Neuronal stem cell (in vitro differentiated cells): Measurements from ENCODE around the gene ALG10B. TPM values are rescaled to one million over a fixed set of nuclear protein-coding genes. Genes with fewer than 3 reads are reported as not detected.

Experiments used
- DNase-seq: peaks from one replicate; pipeline ENCODE4 v3.0.0-alpha.2; 2013; ENCODE audit warnings: low spot score
- H2AFZ ChIP-seq: one replicate; pipeline ENCODE4 v1.6.1; 2013; ENCODE audit warnings: mild to moderate bottlenecking, low read length, inconsistent platforms
- H2AK5ac ChIP-seq: 2 replicates; pipeline ENCODE4 v1.6.1; 2013; ENCODE audit warnings: low read depth, mild to moderate bottlenecking, inconsistent platforms, low read length, moderate library complexity, mixed read lengths
- H2BK120ac ChIP-seq: 2 replicates; pipeline ENCODE4 v1.6.1; 2013; ENCODE audit warnings: low read depth, mild to moderate bottlenecking, inconsistent platforms, low read length, moderate library complexity, mixed read lengths
- H2BK12ac ChIP-seq: one replicate; pipeline ENCODE4 v1.6.1; 2013; ENCODE audit warnings: low read length, inconsistent platforms
- H2BK15ac ChIP-seq: 2 replicates; pipeline ENCODE4 v1.6.1; 2013; ENCODE audit warnings: mild to moderate bottlenecking, low read length, inconsistent platforms, mixed read lengths
- H2BK5ac ChIP-seq: one replicate; pipeline ENCODE4 v1.6.1; 2013; ENCODE audit warnings: inconsistent platforms, mild to moderate bottlenecking, low read length, moderate library complexity
- H3K14ac ChIP-seq: one replicate; pipeline ENCODE4 v1.6.1; 2013; ENCODE audit warnings: low read length, inconsistent platforms
- H3K18ac ChIP-seq: 2 replicates; pipeline ENCODE4 v1.6.1; 2013; ENCODE audit warnings: low read length, inconsistent platforms
- H3K23ac ChIP-seq: 2 replicates; pipeline ENCODE4 v1.6.1; 2013; ENCODE audit warnings: low read depth, mild to moderate bottlenecking, mixed read lengths, low read length, inconsistent platforms; ENCODE audit not compliant: poor library complexity
- H3K27ac ChIP-seq: replicated peaks from 3 replicates; pipeline ENCODE4 v1.5.1; 2013; ENCODE audit warnings: low read length, inconsistent platforms
- H3K27me3 ChIP-seq, 3 experiments: 2 replicates each; pipeline ENCODE4 v1.6.1; 2013; ENCODE audit warnings: low read length in 3 of 3, mild to moderate bottlenecking in 2 of 3, inconsistent platforms in 1 of 3, low read depth in 1 of 3, mixed read lengths in 1 of 3, moderate library complexity in 1 of 3; ENCODE audit not compliant: control insufficient read depth in 3 of 3, insufficient read depth in 3 of 3
- H3K36me3 ChIP-seq, 2 donors: replicated peaks in 1 of 2; 2 replicates each; pipeline ENCODE4 v1.6.1; 2013; ENCODE audit warnings: low read length in 2 of 2; ENCODE audit not compliant: control insufficient read depth in 2 of 2, insufficient read depth in 2 of 2
- H3K4ac ChIP-seq: 2 replicates; pipeline ENCODE4 v1.6.1; 2013; ENCODE audit warnings: inconsistent platforms, mild to moderate bottlenecking, low read length, moderate library complexity
- H3K4me1 ChIP-seq, 2 donors: 1 replicate in 1 of 2; 2 replicates in 1 of 2; pipeline ENCODE4 v1.6.1; 2013; ENCODE audit warnings: low read length in 2 of 2, low read depth in 1 of 2; ENCODE audit not compliant: control insufficient read depth in 2 of 2, insufficient read depth in 1 of 2
- H3K4me2 ChIP-seq: one replicate; pipeline ENCODE4 v1.6.1; 2013; ENCODE audit warnings: mild to moderate bottlenecking, low read length, inconsistent platforms; ENCODE audit not compliant: insufficient read depth, poor library complexity, severe bottlenecking
- H3K4me3 ChIP-seq, 2 donors: 2 replicates each; pipeline ENCODE4 v1.5.1; 2013; ENCODE audit warnings: low read length in 2 of 2, mild to moderate bottlenecking in 2 of 2, inconsistent platforms in 1 of 2, moderate library complexity in 1 of 2
- H3K79me1 ChIP-seq: one replicate; pipeline ENCODE4 v1.6.1; 2013; ENCODE audit warnings: low read depth, mild to moderate bottlenecking, inconsistent platforms, low read length, moderate library complexity
- H3K9ac ChIP-seq: one replicate; pipeline ENCODE4 v1.6.1; 2013; ENCODE audit warnings: mild to moderate bottlenecking, low read depth, low read length, inconsistent platforms; ENCODE audit not compliant: poor library complexity
- H3K9me3 ChIP-seq, 2 donors: replicated peaks in 1 of 2; 2 replicates each; pipeline versions ENCODE3 to v1.6.1; 2013; ENCODE audit warnings: low read length in 2 of 2, mild to moderate bottlenecking in 2 of 2, inconsistent platforms in 1 of 2, low read depth in 1 of 2, mixed read lengths in 1 of 2, moderate library complexity in 1 of 2; ENCODE audit not compliant: control insufficient read depth in 2 of 2, insufficient read depth in 1 of 2
- H4K8ac ChIP-seq: one replicate; pipeline ENCODE4 v1.6.1; 2013; ENCODE audit warnings: low read depth, mild to moderate bottlenecking, inconsistent platforms, low read length, moderate library complexity
- H4K91ac ChIP-seq: one replicate; pipeline ENCODE4 v1.6.1; 2013; ENCODE audit warnings: low read length, low read depth, mild to moderate bottlenecking, inconsistent platforms; ENCODE audit not compliant: poor library complexity
- WGBS, 2 donors: extraction: QIAGEN DNeasy Blood & Tissue Kit; methylation state at CpG; one replicate each; pipeline ENCODE4 v1.1.7; 2013; ENCODE audit warnings: missing lambda C conversion rate in 2 of 2, mixed read lengths in 1 of 2; ENCODE audit not compliant: insufficient read length in 2 of 2, insufficient replicate concordance in 1 of 2; ENCODE audit errors: extremely low coverage in 2 of 2; 5-methylcytosine and 5-hydroxymethylcytosine counted together
- polyA plus RNA-seq, 2 experiments: library from polyadenylated mRNA; stranded (reverse); fragments of 200-250 nt; gene quantifications; one replicate each; pipeline ENCODE4 v1.2.3, GENCODE V29; 2013

The ALG10B gene
- polyA plus RNA-seq (2013, experiment 1 of 2): 4.1 TPM
- polyA plus RNA-seq (2013, experiment 2 of 2): 4.6 TPM

- H2BK120ac ChIP-seq: no peak within 1 kb of the TSS
- peak within 1 kb of the TSS; percentile 90 for H3K9ac ChIP-seq
- peak; percentile 93 for DNase-seq
- H4K91ac ChIP-seq: no peak within 1 kb of the TSS
- WGBS, 2 donors: no CpG with 5 or more reads among the region's 42 CpGs
- H3K79me1 ChIP-seq: no peaks in the 10 kb centered on the region
- peak within 1 kb of the TSS; percentile 99 for H2AFZ ChIP-seq
- H3K9me3 ChIP-seq: no peaks in the 10 kb centered on the region
- peak within 1 kb of the TSS; percentile 73 for H3K4me2 ChIP-seq
- peak within 1 kb of the TSS; percentile 33 for H3K27ac ChIP-seq
- H2BK5ac ChIP-seq: no peak within 1 kb of the TSS
- H2BK12ac ChIP-seq: no peak within 1 kb of the TSS
- H3K4me1 ChIP-seq: no peaks in the 10 kb centered on the region
- no peak within 1 kb of the TSS for H3K14ac ChIP-seq
- H3K18ac ChIP-seq: peak within 1 kb of the TSS; percentile 20
- no peak within 1 kb of the TSS for H4K8ac ChIP-seq
- H2AK5ac ChIP-seq: no peak within 1 kb of the TSS
- peaks cover 0 to 9% of the 10 kb centered on the region in 2 donors for H3K36me3 ChIP-seq
- H3K23ac ChIP-seq: no peak within 1 kb of the TSS
- peak within 1 kb of the TSS; percentile 91 to 93 for H3K4me3 ChIP-seq
- H2BK15ac ChIP-seq: no peak within 1 kb of the TSS
- no peak within 1 kb of the TSS for H3K4ac ChIP-seq
- no peaks in the 10 kb centered on the region for H3K27me3 ChIP-seq
Measured at GRCh38 chr12:38316391-38317129, at the start of gene ALG10B. TSS of gene ALG10B (plus strand) at chr12:38316774. CDS start at chr12:38316894, 120 bp downstream.

DNA sequence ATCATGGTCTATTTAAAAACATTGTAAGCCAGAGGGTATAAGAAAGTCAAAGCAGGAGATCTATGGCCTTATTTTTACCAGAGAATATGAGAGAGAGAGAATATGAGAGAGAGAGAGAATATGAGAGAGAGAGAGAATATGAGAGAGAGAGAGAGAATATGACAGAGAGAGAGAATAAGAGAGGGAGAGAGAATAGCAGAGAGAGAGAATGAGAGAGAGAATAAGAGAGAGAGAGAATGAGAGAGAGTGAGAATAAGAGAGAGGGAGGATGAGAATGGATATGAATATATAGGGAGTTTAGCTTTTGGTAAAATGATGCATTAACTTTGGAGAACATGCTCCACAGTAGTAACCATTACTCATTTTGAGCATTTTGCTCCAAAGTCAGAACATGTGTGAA is 48.0 kb upstream of the ALG10B start:
- Histone ChIP-seq H2BK12ac (no peak overlapping the region), H3K27me3 (no peaks in the 10 kb centered on the region), H2AK5ac (no peak overlapping the region), H4K8ac (no peak overlapping the region), H3K79me1 (no peaks in the 10 kb centered on the region), H2BK120ac (no peak overlapping the region), H3K9me3 (peaks cover 0 to 4% of the 10 kb centered on the region in 2 donors), H3K9ac (no peak overlapping the region), H3K4me2 (no peak overlapping the region), H3K18ac (no peak overlapping the region), H3K4me1 (no peaks in the 10 kb centered on the region), H3K14ac (no peak overlapping the region), H3K27ac (no peak overlapping the region), H3K23ac (no peak overlapping the region), H2BK5ac (no peak overlapping the region), H3K4ac (no peak overlapping the region), H2AFZ (no peak overlapping the region), H4K91ac (no peak overlapping the region), H3K36me3 (no peaks in the 10 kb centered on the region), H3K4me3 (no peak overlapping the region), H2BK15ac (no peak overlapping the region)
- DNase-seq: no peak

- H3K36me3 ChIP-seq: no peaks in the 10 kb centered on the region
- no CpG with 5 or more reads among the region's 1 CpG for WGBS, 2 donors
- H3K18ac ChIP-seq: no peak overlapping the region
- no peak overlapping the region for H2BK5ac ChIP-seq
- peaks cover 0 to 4% of the 10 kb centered on the region in 2 donors for H3K9me3 ChIP-seq
- H3K23ac ChIP-seq: no peak overlapping the region
- no peaks in the 10 kb centered on the region for H3K27me3 ChIP-seq
- DNase-seq: no peak
- no peak overlapping the region for H3K4me2 ChIP-seq
- H3K4ac ChIP-seq: no peak overlapping the region
- no peak overlapping the region for H2BK12ac ChIP-seq
- no peak overlapping the region for H3K27ac ChIP-seq
- no peak overlapping the region for H2BK120ac ChIP-seq
- H2AK5ac ChIP-seq: no peak overlapping the region
- no peak overlapping the region for H3K14ac ChIP-seq
- no peaks in the 10 kb centered on the region for H3K79me1 ChIP-seq
- H3K4me1 ChIP-seq: no peaks in the 10 kb centered on the region
- no peak overlapping the region for H3K4me3 ChIP-seq
- H2BK15ac ChIP-seq: no peak overlapping the region
- H2AFZ ChIP-seq: no peak overlapping the region
- no peak overlapping the region for H4K8ac ChIP-seq
- no peak overlapping the region for H3K9ac ChIP-seq
- no peak overlapping the region for H4K91ac ChIP-seq
Measured at GRCh38 chr12:38269897-38270296, 46.7 kb upstream of the ALG10B start.

DNA sequence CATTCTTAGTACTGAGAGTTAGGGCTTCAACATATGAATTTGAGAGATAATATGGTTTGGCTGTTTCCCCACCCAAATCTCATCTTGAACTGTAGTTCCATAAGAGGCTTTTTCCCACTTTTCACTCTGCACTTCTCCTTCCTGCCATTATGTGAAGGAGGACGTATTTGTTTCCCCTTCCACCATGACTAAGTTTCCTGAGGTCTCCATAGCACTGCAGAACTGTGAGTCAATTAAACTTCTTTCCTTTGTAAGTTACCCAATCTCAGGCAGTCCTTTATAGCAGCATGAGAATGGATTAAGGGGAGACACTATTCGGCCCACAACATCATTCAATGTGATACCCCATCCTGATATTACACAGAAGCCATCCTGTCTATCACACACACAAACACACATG is 36.8 kb upstream of the ALG10B start:
- H3K4me1 ChIP-seq: no peaks in the 10 kb centered on the region
- H3K79me1 ChIP-seq: no peaks in the 10 kb centered on the region
- H3K36me3 ChIP-seq: no peaks in the 10 kb centered on the region
- H2AK5ac ChIP-seq: no peak overlapping the region
- H2BK12ac ChIP-seq: no peak overlapping the region
- no peak overlapping the region for H3K23ac ChIP-seq
- no peak overlapping the region for H3K14ac ChIP-seq
- no peak for DNase-seq
- no peak overlapping the region for H4K8ac ChIP-seq
- no peak overlapping the region for H3K4ac ChIP-seq
- H2BK5ac ChIP-seq: no peak overlapping the region
- no peak overlapping the region for H2BK15ac ChIP-seq
- H3K4me3 ChIP-seq: no peak overlapping the region
- no peak overlapping the region for H2AFZ ChIP-seq
- WGBS, 2 donors: no CpG with 5 or more reads among the region's 2 CpGs
- H3K27ac ChIP-seq: no peak overlapping the region
- H3K18ac ChIP-seq: no peak overlapping the region
- no peaks in the 10 kb centered on the region for H3K9me3 ChIP-seq
- no peak overlapping the region for H3K4me2 ChIP-seq
- H4K91ac ChIP-seq: no peak overlapping the region
- H2BK120ac ChIP-seq: no peak overlapping the region
- no peak overlapping the region for H3K9ac ChIP-seq
- H3K27me3 ChIP-seq: no peaks in the 10 kb centered on the region
